Inflammatory macrophage (primary cell): ENCODE data around the gene TNFRSF8.
"Not testable (repeated sequence)": the region's sequence is repeated elsewhere in the genome, so short reads cannot be mapped to it uniquely, and the experiment has no call there.

Experiments used
- DNase-seq, 2 donors: peaks; one replicate each; pipeline ENCODE4 v3.0.0-alpha.2; 2020 to 2022

The TNFRSF8 gene

DNA sequence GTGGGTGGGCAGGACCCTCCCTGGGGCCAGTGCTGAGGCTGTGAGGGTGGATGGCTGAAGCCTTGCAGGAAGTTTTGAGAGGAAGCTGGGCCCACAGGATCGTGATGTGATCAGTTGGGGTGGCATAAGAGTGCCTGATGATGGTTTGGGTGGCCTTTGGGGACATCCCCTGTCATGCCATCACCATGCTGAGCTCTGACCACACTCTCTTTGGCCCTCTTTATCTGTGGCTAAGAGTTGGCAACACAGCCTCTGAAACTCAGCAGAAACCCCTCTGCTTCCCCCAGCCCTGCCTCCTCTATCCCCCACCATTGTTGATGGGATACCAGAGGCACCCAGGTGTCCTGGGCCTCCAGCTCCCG lies 24.0 kb upstream of the TNFRSF8 start:
- DNase-seq: peak; percentile 68 to 88

DNA sequence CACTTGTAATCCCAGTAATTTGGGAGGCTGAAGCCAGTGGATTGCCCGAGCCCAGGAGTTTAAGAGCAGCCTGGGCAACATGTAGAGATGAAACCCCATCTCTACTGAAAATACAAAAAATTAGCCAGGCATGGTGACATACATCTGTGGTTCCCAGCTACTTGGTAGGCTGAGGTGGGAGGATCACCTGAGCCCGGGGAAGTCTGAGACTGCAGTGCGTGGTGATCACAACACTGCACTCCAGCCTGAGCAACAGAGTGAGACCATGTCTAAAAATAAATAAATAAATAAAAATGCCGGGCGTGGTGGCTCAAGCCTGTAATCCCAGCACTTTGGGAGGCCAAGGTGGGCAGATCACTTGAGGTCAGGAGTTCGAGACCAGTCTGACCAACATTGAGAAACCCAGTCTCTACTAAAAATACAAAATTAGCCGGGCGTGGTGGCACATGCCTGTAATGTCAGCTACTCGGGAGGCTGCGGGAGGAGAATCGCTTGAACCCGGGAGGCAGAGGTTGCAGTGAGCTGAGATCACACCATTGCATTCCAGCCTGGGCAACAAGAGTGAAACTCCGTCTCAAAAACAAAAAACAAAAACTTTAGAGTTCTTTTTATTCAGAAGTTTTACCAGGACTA lies 23.2 kb upstream of the TNFRSF8 start:
- DNase-seq: peak in 1 of 2 donors; percentile 48

DNA sequence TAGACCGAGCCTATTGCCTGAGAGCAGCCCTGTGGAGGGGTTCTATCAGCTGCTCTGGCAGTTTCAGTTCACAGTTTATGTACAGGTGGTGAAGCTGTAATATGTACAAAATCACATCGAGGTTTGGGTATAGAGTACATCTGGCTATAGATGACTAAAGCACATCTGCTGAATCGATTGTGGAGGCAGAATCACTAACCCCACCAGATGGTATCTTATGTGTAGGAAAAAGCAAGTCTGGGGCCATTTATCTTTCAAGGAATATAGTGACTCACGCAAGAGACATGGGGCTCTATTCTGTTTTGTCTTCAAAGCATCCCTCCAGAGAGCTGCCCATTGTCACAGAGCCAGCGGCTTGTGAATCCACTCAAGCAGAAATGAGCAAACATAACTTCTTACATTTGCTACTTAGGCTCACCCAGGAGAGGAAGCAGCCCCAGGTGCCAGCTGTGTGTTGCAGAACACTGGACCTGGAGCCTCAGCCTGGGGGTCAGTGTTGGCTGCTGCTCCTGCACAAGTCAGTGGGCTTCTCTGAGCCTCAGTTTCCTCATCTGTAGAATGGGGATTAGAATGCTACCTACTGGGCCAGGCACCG lies 22.5 kb upstream of the TNFRSF8 start:
- no peak for DNase-seq

DNA sequence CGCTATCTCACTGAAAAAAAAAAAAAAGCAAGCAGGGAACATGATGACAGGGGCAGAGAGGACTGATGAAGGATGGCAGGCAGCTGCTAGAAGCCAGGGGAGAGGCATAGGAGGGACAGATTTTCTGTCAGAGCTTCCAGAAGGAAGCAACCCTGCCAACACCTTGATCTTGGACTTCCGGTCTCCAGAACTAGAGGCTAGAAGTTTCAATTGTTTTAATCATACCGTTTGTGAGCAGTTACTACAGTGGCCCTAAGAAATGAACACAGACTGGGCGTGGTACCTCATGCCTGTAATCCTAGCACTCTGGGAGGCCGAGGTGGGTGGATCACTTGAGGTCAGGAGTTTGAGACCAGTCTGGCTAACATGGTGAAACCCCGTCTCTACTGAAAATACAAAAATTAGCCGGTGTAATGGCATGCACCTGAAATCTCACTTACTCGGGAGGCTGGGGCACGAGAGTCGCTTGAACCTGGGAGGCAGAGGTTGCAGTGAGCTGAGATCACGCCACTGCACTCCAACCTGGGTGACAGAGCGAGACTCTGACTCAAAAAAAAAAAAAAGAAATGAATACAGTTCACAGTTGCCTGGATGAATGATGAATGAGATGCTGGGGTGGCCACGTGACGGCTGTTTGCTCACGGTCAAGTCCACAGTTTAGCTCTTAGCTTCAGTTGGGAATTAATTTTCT lies 18.8 kb upstream of the TNFRSF8 start:
- not testable (repeated sequence) for DNase-seq

DNA sequence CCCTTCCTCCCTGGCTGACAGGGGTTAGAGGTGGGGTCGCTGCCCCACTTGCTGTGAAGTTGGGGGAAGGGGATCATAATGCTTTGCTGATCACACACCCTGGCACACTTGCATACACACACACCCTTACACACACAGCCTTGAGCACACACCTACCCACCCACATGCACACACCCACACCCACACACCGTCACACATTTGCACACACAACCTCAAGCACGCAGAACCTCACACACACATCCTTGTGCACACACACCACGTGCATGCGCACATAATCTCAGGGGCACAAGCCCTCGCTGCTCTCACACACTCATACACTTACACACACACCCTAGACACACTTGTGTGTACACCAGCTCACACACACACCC lies 16.4 kb upstream of the TNFRSF8 start:
- DNase-seq: no peak

DNA sequence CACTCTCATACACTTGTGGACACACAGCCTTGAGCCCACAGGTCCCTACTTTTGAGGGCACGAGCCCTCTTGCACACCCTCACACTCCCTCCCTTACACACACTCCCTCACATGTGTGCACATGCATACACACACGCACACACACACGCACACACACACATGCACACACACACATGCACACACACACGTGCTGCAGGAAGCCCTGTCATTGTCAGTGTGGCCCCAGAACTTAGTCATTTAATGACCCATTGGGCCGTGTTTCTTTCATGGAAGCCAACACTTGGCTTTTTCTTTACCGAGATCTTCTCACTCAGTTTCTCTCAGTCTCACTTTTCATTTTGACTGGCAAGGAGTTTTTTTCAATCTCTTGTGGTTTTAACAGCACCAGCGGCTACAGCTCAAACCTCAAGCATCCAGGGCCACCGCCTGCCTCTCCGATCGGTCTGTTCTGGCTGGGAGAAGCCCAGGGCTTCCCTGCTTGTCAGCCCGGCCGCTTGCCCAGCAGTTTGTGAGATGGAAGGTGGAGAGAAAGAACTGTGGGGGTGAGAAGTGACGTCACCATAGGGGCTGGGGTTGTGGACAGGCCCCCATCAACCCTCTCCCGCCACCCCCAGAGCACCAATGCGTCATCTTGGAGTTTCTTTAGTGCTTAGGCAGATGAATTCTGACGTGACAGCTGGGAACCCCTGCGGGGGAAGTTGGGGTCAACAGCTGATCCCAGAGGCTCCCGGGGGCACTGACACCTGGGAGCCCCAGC lies 15.8 kb upstream of the TNFRSF8 start:
- no peak for DNase-seq

DNA sequence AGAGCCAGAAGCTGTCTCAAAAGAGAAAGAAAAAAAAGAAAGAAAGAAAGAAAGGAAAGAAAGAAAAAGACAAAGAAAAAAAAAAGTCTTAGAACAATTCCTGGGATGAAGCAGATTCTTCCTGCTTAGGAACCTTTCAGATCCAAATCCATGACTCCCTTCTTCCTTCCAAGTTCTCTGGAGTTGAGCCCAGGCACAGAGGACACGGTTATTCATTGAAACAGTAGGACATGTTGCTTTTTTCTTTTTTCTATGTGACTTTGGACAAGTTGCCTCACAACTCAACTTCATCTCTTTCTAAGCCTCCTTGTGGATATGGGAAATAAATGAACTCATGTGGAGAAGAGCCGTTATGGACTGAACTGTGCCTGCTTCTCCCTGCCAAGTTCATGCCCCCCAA lies 14.7 kb upstream of the TNFRSF8 start:
- DNase-seq: no peak

DNA sequence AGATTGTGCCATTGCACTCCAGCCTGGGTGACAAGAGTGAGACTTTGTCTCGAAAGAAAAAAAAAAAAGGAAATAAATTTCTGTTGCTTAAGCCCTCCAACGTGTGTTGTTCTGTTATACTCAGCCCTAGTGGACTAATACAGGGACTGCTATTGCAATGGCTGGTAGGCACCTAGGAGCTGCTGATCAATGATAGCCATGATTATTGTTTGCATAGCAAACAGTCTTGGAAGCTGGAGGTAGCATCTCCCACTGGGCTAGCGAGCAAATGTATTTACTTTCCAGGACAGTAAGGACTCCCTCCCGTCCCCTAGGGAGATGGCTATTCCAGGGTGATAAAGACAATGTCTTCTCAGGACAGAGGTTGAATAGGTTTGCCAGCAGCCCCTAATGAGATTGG lies 13.5 kb upstream of the TNFRSF8 start:
- peak; percentile 44 to 54 for DNase-seq

DNA sequence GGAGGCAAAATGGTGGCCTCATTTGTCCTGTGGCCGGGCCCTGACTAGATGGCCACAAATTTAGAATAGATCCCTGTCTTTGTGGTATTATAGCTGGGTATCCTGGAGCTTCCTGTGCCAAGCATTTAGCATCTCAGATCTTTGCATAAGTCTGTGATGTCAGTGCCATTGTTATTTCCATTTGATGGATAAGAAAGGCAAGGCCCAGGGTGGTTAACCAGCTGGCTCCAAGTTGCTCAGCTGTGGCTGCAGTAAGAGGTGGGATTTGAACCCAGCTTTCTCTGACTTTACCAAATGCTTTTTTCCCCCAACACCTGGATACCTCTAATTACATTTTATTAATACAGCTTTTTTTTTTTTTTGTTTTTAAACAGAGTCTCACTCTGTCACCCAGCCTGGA lies 11.7 kb upstream of the TNFRSF8 start:
- no peak for DNase-seq

DNA sequence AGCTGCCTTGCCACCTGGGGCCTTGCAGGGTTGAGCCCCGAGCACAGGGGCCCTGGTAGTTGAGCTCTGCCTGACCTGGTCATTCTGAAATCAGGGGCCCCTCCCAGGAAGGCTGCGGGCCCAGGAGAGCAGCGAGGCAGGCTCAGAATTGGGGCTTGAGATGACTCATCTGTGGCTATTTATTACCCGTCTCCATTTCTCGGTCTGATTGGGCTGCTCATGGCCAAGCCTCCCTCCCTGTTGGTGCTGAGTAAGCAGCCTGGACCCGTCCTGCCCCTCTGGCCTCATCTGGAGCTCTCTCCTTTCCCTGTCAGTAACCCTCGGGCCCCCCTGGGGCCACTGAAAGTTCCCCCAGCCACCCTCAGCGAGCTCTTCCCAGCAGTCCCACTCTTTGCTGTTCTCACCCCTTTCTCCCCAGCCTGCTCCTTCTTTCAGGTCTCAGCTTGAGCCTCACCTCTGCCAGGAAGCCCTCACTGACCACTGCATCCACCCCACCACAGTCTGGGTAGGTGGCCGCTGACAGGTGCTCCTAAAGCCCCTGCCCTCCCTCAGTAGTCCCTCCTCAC lies 11.0 kb upstream of the TNFRSF8 start:
- peak; percentile 6 to 48 for DNase-seq

DNA sequence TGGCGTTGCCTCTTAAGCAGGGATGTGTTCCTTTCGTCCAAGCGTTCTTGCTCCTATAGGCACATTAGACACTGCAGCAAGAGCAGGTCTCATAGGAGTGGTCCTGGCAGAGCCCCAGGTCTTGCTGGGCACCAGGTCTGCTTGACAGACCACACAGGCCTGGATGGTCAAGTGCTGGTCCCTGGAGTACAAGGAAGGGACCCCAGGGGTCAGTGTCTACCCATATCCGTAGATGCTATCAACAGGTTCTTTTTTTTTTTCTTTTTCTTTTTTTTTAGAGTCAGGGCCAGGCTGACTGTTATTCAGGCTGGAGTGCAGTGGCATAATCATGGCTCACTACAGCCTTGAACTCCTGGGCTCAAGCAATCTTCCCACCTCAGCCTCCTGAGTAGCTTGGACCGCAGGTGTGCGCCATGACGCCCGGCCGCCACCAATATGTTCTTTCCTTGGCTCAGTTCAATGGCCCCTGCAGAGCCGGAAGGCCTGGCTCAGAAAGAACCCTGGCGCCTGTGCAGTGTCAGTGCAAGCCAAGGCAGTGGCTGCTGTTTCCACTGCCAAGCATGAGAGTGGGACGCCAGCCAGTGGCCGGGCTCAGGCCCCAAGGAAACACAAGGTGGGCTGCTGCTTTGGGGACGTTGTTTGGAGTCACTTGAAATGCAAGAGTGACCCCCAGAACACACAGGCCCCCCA lies 10.0 kb upstream of the TNFRSF8 start:
- no peak for DNase-seq

DNA sequence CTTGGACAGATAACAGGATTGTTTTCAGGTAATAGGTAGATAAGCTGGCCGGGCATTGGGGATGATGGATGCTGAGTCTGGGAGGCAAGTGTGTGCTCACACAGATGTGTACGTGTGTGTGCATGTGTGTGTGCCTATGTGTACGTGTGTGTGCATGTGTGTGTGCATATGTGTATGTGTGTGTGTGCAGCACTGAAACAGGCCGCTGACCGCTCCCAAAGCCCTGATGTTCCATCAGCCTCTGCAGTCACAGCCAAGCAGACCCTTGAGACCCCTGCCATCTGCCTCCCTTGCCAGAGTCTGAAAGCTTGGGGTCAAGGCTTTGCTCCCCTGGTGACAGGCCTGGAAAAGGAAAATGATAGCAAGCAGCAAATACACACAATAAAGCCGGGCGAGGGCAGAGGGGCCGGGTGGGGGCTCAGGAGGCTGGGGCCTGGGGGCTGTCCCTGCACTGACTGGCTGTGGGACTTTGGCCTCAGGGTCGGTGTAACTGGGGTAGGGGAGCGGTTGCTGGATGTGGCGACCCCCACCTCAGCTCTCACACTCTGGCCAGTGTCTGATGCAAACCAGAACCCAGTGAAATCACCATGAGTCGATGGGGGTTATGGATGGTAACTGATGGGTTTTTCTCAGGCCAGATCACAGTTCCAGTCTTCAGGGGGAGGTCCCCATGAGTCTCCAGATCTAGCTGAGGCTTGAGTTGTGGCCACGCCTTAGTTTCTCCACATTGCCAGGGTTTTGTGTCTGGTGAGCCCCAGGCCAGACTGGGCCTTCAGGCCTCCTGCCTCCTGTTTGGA lies 9.2 kb upstream of the TNFRSF8 start:
- no peak for DNase-seq

DNA sequence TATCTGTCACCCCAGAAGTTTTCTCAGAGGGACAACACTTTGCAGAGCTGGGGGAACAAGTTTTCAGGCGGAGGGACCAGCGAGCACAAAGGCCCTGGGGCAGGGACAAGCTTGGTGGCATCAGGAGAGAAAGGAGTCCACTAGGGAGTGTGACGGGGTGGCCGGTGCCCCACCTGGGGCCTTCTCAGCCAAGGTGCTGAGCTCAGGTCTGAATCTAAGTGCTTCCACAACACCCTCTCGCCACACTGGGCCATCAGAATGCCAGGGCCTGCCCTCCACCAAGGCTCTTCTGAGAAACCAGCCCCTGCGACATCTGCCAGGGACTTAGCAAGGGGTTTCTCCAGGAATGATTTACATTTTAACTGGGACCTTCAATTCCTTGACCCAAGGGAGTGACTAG lies 7.8 kb upstream of the TNFRSF8 start:
- DNase-seq: no peak

DNA sequence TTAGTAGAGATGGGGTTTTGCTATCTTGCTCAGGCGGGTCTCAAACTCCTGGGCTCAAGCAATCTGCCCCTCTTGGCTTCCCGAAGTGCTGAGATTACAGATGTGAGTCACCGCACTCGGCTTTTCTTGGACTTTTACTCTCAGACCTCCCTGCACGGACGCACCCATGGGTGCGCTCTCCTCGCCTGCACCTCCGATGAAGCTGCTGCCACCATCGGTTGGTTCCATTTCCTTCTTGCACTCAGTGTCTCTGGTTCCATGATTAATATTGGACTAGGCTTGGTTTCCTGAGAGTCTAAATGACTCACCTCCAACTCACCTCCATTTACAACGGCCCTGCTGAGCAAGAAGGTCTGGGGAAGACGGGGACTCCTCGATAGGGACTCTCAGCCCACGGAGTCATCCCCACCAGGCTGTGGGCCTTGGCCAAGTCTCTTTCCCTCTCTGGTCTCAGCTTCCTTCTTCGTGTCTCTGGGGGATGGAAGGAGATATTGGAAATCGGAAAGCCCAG lies 6.7 kb upstream of the TNFRSF8 start:
- no peak for DNase-seq

DNA sequence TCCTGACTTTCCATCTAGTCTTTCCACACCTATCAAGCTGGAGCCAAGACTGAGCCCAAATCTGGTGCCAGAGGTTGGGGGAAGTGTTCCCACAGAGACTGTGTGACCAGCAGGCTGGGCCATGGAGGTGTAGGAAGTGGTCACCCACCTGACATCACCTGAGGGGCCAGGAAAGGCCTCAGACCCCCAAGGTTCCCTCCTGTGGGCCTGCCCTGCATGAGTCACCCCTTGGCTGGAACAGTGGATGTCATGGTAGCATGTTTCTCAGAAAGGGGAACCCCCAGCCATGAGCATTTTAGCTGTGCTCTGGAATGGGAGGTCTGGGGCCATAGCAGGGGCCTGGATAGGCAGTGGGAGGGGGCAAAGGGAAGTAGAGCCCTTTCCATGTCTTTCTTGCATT lies 5.7 kb upstream of the TNFRSF8 start:
- DNase-seq: peak; percentile 28 to 35

DNA sequence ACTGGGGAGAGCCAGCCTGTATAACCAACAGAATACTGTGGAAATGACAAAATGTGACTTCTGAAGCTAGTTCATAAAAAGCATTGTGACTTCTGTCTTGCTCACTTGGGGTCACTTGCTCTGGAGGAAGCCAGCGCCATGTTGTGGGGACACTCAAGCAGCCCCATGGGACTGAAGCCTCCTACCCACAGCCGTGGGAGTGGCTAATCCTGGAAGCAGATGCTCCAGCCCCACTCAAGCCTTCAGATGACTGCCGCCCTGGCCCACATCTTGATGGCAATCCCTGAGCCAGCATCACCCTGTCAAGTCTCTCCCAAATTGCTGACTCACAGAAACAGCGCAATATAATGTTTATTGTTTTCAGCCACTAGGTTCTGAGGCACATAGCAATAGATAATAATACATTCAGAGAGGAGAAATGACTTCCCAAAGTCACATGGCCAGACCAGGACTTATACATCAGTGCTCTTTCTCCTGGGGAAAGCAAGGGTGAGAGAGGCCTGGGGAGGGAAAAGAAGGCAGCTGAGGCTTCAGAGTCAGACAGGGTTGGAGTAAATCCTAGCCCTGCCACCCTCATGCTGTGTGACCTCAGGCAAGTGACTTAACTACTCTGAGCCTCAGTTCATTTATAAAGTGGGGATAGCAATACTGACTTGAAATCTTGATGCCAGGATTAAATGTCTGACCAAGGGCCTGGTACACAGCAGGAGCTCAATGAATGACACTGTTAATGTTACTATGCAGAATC lies 5.0 kb upstream of the TNFRSF8 start:
- DNase-seq: peak in 1 of 2 donors; percentile 18

DNA sequence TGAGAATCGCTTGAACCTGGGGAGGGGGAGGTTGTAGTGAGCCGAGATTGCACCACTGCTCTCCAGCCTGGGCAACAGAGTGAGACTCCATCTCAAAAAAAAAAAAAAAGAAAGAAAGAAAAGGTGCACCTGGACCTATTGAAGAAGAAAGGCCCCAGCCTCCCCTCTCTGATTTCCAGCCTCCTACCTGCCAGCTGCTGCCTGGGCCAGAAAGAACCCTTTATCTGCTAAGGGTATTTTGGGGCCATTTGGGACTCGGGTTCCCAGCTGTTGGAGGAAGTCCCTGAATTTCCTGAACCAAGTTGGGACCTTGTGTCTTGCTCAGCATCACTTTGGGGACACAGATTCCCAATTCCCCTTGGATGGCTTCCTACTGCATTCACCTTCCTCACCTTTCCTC lies 3.9 kb upstream of the TNFRSF8 start:
- no peak for DNase-seq

DNA sequence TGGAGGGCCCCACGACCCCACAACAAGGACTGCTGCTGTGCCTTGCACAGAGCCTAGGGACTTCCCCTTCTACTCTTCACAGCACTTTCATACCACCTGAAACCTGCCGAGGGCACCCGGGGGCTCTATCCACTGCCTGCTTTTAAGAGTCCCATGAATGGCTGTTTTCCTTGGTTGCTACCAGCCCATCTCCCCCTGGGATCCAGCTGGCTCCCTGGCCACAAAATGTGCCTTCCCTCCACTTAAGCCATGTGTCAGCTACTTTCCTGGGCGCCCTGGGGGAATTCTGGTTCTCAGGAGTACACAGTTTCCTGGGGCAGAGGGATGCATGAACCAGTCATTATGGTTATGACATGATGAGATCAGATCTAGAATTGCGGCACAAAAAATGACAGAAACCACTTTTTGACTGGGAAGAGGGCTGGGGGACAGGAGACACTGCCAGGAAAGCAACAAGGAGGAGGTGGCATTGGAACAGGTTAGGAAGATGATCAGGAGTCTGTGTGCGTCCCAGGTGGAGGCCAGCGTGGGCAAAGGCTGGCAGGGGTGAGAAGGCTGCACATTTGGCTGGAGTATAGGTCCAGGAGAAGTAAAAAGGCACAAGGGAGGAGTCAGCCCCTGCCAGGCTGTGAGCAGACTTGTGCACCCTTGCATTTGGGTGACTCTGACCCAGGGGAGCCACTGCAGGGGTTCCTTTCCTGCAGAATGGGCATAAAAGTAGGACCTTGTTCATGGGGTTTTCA lies 3.2 kb upstream of the TNFRSF8 start:
- DNase-seq: no peak

DNA sequence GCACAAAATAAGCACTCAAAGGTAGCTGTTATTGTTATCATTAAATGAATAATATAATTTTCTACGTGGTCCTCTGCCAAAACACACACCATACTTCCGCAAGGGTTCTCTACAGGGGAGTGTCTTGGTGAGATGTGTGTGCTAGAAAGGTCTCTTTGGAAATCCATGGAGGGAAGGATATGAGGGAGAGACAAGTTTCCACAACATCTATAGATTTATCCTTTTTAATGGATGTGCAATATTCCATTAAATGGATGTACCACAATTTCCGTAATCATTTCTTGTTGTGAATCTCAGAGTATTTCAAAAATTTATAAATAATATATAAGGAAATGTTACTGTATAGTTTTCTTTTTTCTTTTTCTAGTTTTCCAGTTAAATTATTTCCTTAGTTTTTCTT lies 2.6 kb upstream of the TNFRSF8 start:
- DNase-seq: no peak
